ENCODE results near the gene ZNF211.

The ZNF211 gene

GRCh38 chr19:57632987-57633831, at the start of gene ZNF211:
Gene ZNF211 (plus strand): TSS chr19:57633168. CDS start chr19:57633347, 179 bp downstream.
- peak; percentile 70 to 77 for DNase-seq (ENCODE audit: low read depth in 1 of 2, low spot score in 1 of 2)

- peak; percentile 68 to 76 for DNase-seq (ENCODE audit: low read depth in 1 of 2, low spot score in 1 of 2)
Observed at GRCh38 chr19:57583521-57584416, 49.2 kb upstream of the ZNF211 start, which contains the start of gene ZIK1. Gene ZIK1 (plus strand): TSS chr19:57584145. CDS start chr19:57584357, 212 bp downstream.

- no peak for DNase-seq (ENCODE audit: low read depth in 1 of 2, low spot score in 1 of 2)
Observed at GRCh38 chr19:57587529-57587928, 45.4 kb upstream of the ZNF211 start.

GRCh38 chr19:57599377-57599760, 33.6 kb upstream of the ZNF211 start:
- DNase-seq (ENCODE audit: low read depth in 1 of 2, low spot score in 1 of 2): no peak

- DNase-seq (ENCODE audit: low read depth in 1 of 2, low spot score in 1 of 2): peak; percentile 69 to 77
Observed at GRCh38 chr19:57599761-57600383, 33.1 kb upstream of the ZNF211 start, which contains the start of gene ZNF530. Gene ZNF530 (plus strand): TSS chr19:57599885. CDS start chr19:57604346, 4,461 bp downstream.

GRCh38 chr19:57606931-57607330, 26.0 kb upstream of the ZNF211 start:
- no peak for DNase-seq (ENCODE audit: low read depth in 1 of 2, low spot score in 1 of 2)

- no peak for DNase-seq (ENCODE audit: low read depth in 1 of 2, low spot score in 1 of 2)
Observed at GRCh38 chr19:57611113-57611512, 21.9 kb upstream of the ZNF211 start.

GRCh38 chr19:57613941-57614743, 18.8 kb upstream of the ZNF211 start, which contains the start of gene ZNF134:
Gene ZNF134 (plus strand): TSS chr19:57614242. CDS start chr19:57619469, 5,227 bp downstream.
- peak; percentile 74 to 78 for DNase-seq (ENCODE audit: low read depth in 1 of 2, low spot score in 1 of 2)

GRCh38 chr19:57615346-57615745, 17.6 kb upstream of the ZNF211 start:
- DNase-seq (ENCODE audit: low read depth in 1 of 2, low spot score in 1 of 2): no peak

- no peak for DNase-seq (ENCODE audit: low read depth in 1 of 2, low spot score in 1 of 2)
Observed at GRCh38 chr19:57620673-57621348, 12.2 kb upstream of the ZNF211 start.

- DNase-seq (ENCODE audit: low read depth in 1 of 2, low spot score in 1 of 2): no peak
Observed at GRCh38 chr19:57623091-57623490, 9.9 kb upstream of the ZNF211 start.

GRCh38 chr19:57633832-57634131, 814 bp downstream of the ZNF211 start:
- no peak for DNase-seq (ENCODE audit: low read depth in 1 of 2, low spot score in 1 of 2)

GRCh38 chr19:57637379-57637778, 4.4 kb downstream of the ZNF211 start:
- DNase-seq (ENCODE audit: low read depth in 1 of 2, low spot score in 1 of 2): no peak

GRCh38 chr19:57641715-57642234, 8.8 kb downstream of the ZNF211 start:
- no peak for DNase-seq (ENCODE audit: low read depth in 1 of 2, low spot score in 1 of 2)

GRCh38 chr19:57642396-57643046, 9.6 kb downstream of the ZNF211 start:
- DNase-seq (ENCODE audit: low read depth in 1 of 2, low spot score in 1 of 2): no peak

- no peak for DNase-seq (ENCODE audit: low read depth in 1 of 2, low spot score in 1 of 2)
Observed at GRCh38 chr19:57643734-57644133, 10.8 kb downstream of the ZNF211 start.

- no peak for DNase-seq (ENCODE audit: low read depth in 1 of 2, low spot score in 1 of 2)
Observed at GRCh38 chr19:57648331-57649003, 15.5 kb downstream of the ZNF211 start.

GRCh38 chr19:57651654-57651996, 18.7 kb downstream of the ZNF211 start:
- DNase-seq (ENCODE audit: low read depth in 1 of 2, low spot score in 1 of 2): no peak

GRCh38 chr19:57653689-57654088, 20.7 kb downstream of the ZNF211 start:
- DNase-seq (ENCODE audit: low read depth in 1 of 2, low spot score in 1 of 2): no peak
